GM12878 (cell line): ENCODE measurements around the gene ODAD2. TPM values are rescaled to one million over a fixed set of nuclear protein-coding genes. Genes with fewer than 3 reads are reported as not detected.

Experiments
- ATAC-seq: fragments of 200-7000 bp; cut with Tn5 transposase; 3 replicates; pipeline ENCODE4 v1.9.1; 2020; ENCODE audit warnings: mild to moderate bottlenecking, moderate library complexity
- BruUV-seq: library from RNA; stranded (reverse); fragments of 400-500 nt; replicated peaks from 2 replicates; lab custom pipeline; 2021; lab: Mats Ljungman, UMichigan
- CTCF ChIA-PET: fragments of 300-600 bp; sonication (Branson Sonifier 250); formaldehyde crosslinking; extraction: SDS; loops from one replicate; lab custom pipeline; 2021; ENCODE audit warnings: inconsistent platforms; lab: Yijun Ruan, JAX
- POLR2A ChIA-PET: fragments of 350-600 bp; formaldehyde crosslinking; extraction: SDS; loops from one replicate; lab custom pipeline; 2021; ENCODE audit warnings: inconsistent platforms; lab: Charles Lee
- RAD21 ChIA-PET: fragments of 300-600 bp; sonication (Branson Sonifier 250); formaldehyde crosslinking; loops from one replicate; lab custom pipeline; 2023; ENCODE audit warnings: antibody characterized with exemption; ENCODE audit not compliant: unreplicated experiment; lab: Charles Lee
- SMC1A ChIA-PET: fragments of 300-600 bp; sonication (Branson Sonifier 250); formaldehyde crosslinking; loops from one replicate; lab custom pipeline; 2023; ENCODE audit not compliant: unreplicated experiment, uncharacterized antibody; lab: Charles Lee
- DNase-seq: peaks from one replicate; pipeline ENCODE4 v3.0.0-alpha.2; 2011; ENCODE audit warnings: low read depth, low spot score
- FAIRE-seq: peaks from 3 replicates; lab custom pipeline; 2011; peaks lifted over from hg19 to GRCh38; lab: Jason Lieb, UNC
- H2AFZ ChIP-seq: 2 replicates; pipeline ENCODE4 v1.6.0; 2011; ENCODE audit warnings: low read depth, low read length, control low read depth; ENCODE audit not compliant: control insufficient read depth
- H3K27ac ChIP-seq: 2 replicates; pipeline ENCODE4 v1.5.1; 2011; ENCODE audit warnings: control low read depth; ENCODE audit not compliant: control insufficient read depth, insufficient read depth
- H3K27me3 ChIP-seq, 2 experiments: replicated peaks in 1 of 2; 2 replicates each; pipeline versions ENCODE4 v1.6.0 to v1.6.1; 2011; ENCODE audit warnings: low read length in 1 of 2; ENCODE audit not compliant: control insufficient read depth in 2 of 2, insufficient read depth in 2 of 2
- H3K36me3 ChIP-seq, 2 experiments: 2 replicates each; pipeline ENCODE4 v1.5.1; 2011; ENCODE audit warnings: low read length in 1 of 2; ENCODE audit not compliant: control insufficient read depth in 2 of 2, insufficient read depth in 2 of 2
- H3K4me1 ChIP-seq: 2 replicates; pipeline ENCODE4 v1.6.1; 2011; ENCODE audit warnings: mild to moderate bottlenecking, low read length, moderate library complexity, mixed read lengths; ENCODE audit not compliant: control insufficient read depth, insufficient read depth
- H3K4me2 ChIP-seq: 2 replicates; pipeline ENCODE4 v1.6.0; 2011; ENCODE audit warnings: control low read depth; ENCODE audit not compliant: control insufficient read depth, insufficient read depth
- H3K4me3 ChIP-seq: fragments of 200-600 bp; sonication (generic); 2 replicates; pipeline ENCODE4 v1.5.1; 2016
- H3K79me2 ChIP-seq: 2 replicates; pipeline ENCODE4 v1.6.0; 2011; ENCODE audit warnings: low read length; ENCODE audit not compliant: control insufficient read depth, insufficient read depth
- H3K9ac ChIP-seq: 2 replicates; pipeline ENCODE4 v1.8.0; 2011; ENCODE audit warnings: low read length, control low read depth, mixed read lengths; ENCODE audit not compliant: control insufficient read depth, insufficient read depth
- H3K9me3 ChIP-seq: replicated peaks from 3 replicates; pipeline ENCODE4 v1.5.1; 2011; ENCODE audit warnings: mild to moderate bottlenecking, low read length; ENCODE audit not compliant: control insufficient read depth, insufficient read depth
- H4K20me1 ChIP-seq: 2 replicates; pipeline ENCODE4 v1.6.0; 2011; ENCODE audit not compliant: control insufficient read depth, insufficient read depth
- BCL3 ChIP-seq: IDR thresholded peaks from 2 replicates; pipeline ENCODE4 v1.6.1; 2011; ENCODE audit warnings: borderline replicate concordance, low read depth, mild to moderate bottlenecking, moderate library complexity, low read length; ENCODE audit not compliant: insufficient read depth, poor library complexity, severe bottlenecking
- BMI1 ChIP-seq: fragments of 450-650 bp; IDR thresholded peaks from 2 replicates; pipeline ENCODE4 v1.6.1; 2016; ENCODE audit warnings: mild to moderate bottlenecking, moderate library complexity, borderline replicate concordance
- CHD4 ChIP-seq: fragments of 200-600 bp; sonication (generic); IDR thresholded peaks from 2 replicates; pipeline ENCODE4 v1.6.1; 2016; ENCODE audit warnings: mild to moderate bottlenecking
- EP300 ChIP-seq, 2 experiments: fragments of 150-350 bp in 1 of 2; IDR thresholded peaks; 2 replicates each; pipeline ENCODE4 v1.6.1; 2011 to 2012; ENCODE audit warnings: low read depth in 2 of 2, low read length in 2 of 2, borderline replicate concordance in 1 of 2, improper control_type of control experiment in 1 of 2, inconsistent platforms in 1 of 2; ENCODE audit not compliant: control insufficient read depth in 1 of 2
- ETV6 ChIP-seq, 2 experiments: fragments of 450-650 bp in 1 of 2; IDR thresholded peaks in 1 of 2; conservative IDR thresholded peaks in 1 of 2; 2 replicates each; pipeline ENCODE4 v1.6.1; 2014; ENCODE audit warnings: antibody characterized with exemption in 1 of 2, borderline replicate concordance in 1 of 2, low read depth in 1 of 2, mild to moderate bottlenecking in 1 of 2, moderate library complexity in 1 of 2
- FOS ChIP-seq: IDR thresholded peaks from 3 replicates; pipeline ENCODE4 v1.6.1; 2011; ENCODE audit warnings: borderline replicate concordance; ENCODE audit not compliant: insufficient read length; ENCODE audit errors: extremely low read depth
- FOXM1 ChIP-seq: IDR thresholded peaks from 2 replicates; pipeline ENCODE4 v1.6.1; 2012; ENCODE audit warnings: low read depth, mild to moderate bottlenecking, inconsistent platforms, low read length, moderate library complexity
- MAX ChIP-seq: IDR thresholded peaks from 2 replicates; pipeline ENCODE4 v1.6.1; 2012; ENCODE audit warnings: low read depth, low read length, improper control_type of control experiment
- MLLT1 ChIP-seq: fragments of 450-650 bp; IDR thresholded peaks from 2 replicates; pipeline ENCODE4 v1.6.1; 2016; ENCODE audit warnings: mild to moderate bottlenecking
- NBN ChIP-seq: fragments of 450-650 bp; IDR thresholded peaks from 2 replicates; pipeline ENCODE4 v1.6.1; 2016
- PAX8 ChIP-seq: fragments of 450-650 bp; IDR thresholded peaks from 2 replicates; pipeline ENCODE4 v1.6.1; 2017; ENCODE audit warnings: mild to moderate bottlenecking, moderate library complexity
- PBX3 ChIP-seq: IDR thresholded peaks from 2 replicates; pipeline ENCODE4 v1.6.1; 2011; ENCODE audit warnings: mild to moderate bottlenecking, low read depth, low read length, moderate library complexity; ENCODE audit not compliant: insufficient replicate concordance
- POLR2AphosphoS2 ChIP-seq: IDR thresholded peaks from 2 replicates; pipeline ENCODE4 v1.6.1; 2011; ENCODE audit warnings: low read depth, mild to moderate bottlenecking, low read length, improper control_type of control experiment, moderate library complexity
- SPI1 ChIP-seq: IDR thresholded peaks from 2 replicates; pipeline ENCODE4 v1.6.1; 2011; ENCODE audit warnings: low read depth, mild to moderate bottlenecking, low read length, moderate library complexity, borderline replicate concordance; ENCODE audit not compliant: insufficient read depth
- SREBF1 ChIP-seq: IDR thresholded peaks from 2 replicates; pipeline ENCODE4 v1.6.1; 2012; ENCODE audit warnings: mild to moderate bottlenecking, low read length
- TCF12 ChIP-seq: IDR thresholded peaks from 2 replicates; pipeline ENCODE4 v1.6.1; 2011; ENCODE audit warnings: low read depth, mild to moderate bottlenecking, low read length
- USF1 ChIP-seq: IDR thresholded peaks from 2 replicates; pipeline ENCODE4 v1.6.1; 2011; ENCODE audit warnings: borderline replicate concordance, low read depth, mild to moderate bottlenecking, moderate library complexity, mixed read lengths, low read length; ENCODE audit not compliant: insufficient read depth; ENCODE audit errors: extremely low read length
- ZNF24 ChIP-seq: fragments of 450-650 bp; IDR thresholded peaks from 2 replicates; pipeline ENCODE4 v1.6.1; 2017; ENCODE audit warnings: antibody characterized with exemption, mild to moderate bottlenecking
- WGBS: methylation state at CpG from one replicate; pipeline ENCODE4 v1.1.6; 2016; ENCODE audit warnings: low lambda C conversion rate; ENCODE audit not compliant: insufficient replicate concordance, insufficient coverage; ENCODE audit errors: missing lambda C conversion rate; 5-methylcytosine and 5-hydroxymethylcytosine counted together
- in situ Hi-C: fragments of 300-500 bp; cut with MboI; formaldehyde crosslinking; loops from 9 replicates; pipeline ENCODE4 v1.14.3; 2018; ENCODE audit warnings: mixed read lengths
- intact Hi-C: fragments of 100-400 bp; cut with micrococcal nuclease; formaldehyde crosslinking; loops from one replicate; pipeline ENCODE4 v1.14.2; 2022; ENCODE audit not compliant: unreplicated experiment
- polyA plus RNA-seq, 11 experiments: library from polyadenylated mRNA; depleted of rRNA in 4 of 11; unstranded in 6 of 11; stranded (reverse) in 5 of 11; fragments of >200 nt; fragmentation: Nextera tagmentation in 4 of 11; fragmentation: Illumina TruSeq in 1 of 11; extraction: Ambion mirVana in 4 of 11; extraction: Trizol in 1 of 11; gene quantifications; 1 replicate in 1 of 11; 2 replicates in 10 of 11; pipeline versions ENCODE4 v1.2.1 to v1.2.3, GENCODE V29; 2011 to 2016; ENCODE audit warnings: inconsistent platforms in 2 of 11, missing spikeins in 2 of 11, low read depth in 1 of 11
- total RNA-seq, 4 experiments: library from RNA; depleted of rRNA in 3 of 4; stranded (reverse); fragments of >200 nt in 3 of 4; fragmentation: Illumina TruSeq in 1 of 4; extraction: Trizol in 1 of 4; gene quantifications; 2 replicates each; pipeline versions ENCODE4 v1.2.1 to v1.2.3, GENCODE V29; 2013 to 2021

The ODAD2 gene
- total and polyA plus RNA-seq, 10 of the 15 experiments (the other 5 are each of a cell fraction or from before 2014, with no cell fraction given), result not detected

GRCh38 chr10:27838901-27839300 is 160.0 kb downstream of the ODAD2 start:
- no peak overlapping the region for H3K9ac ChIP-seq
- FAIRE-seq (no peak), DNase-seq (no peak), ATAC-seq (no peak)
- no peaks in the 10 kb centered on the region for H3K9me3 ChIP-seq
- intact Hi-C loops, result no loop called here
- TF ChIP-seq POLR2AphosphoS2, result no peak
- TF ChIP-seq EP300 (IDR thresholded peaks at IDR 0.05; ENCODE audit: borderline replicate concordance in 1 of 2, control insufficient read depth in 1 of 2, low read depth in 2 of 2, low read length in 2 of 2), result no peak
- TF ChIP-seq PAX8, result no peak
- TF ChIP-seq MLLT1, result no peak
- no peak for TF ChIP-seq BMI1
- no peak for TF ChIP-seq SREBF1
- TF ChIP-seq MAX, result no peak
- TF ChIP-seq TCF12, result no peak
- TF ChIP-seq PBX3, result no peak
- TF ChIP-seq ZNF24, result no peak
- TF ChIP-seq CHD4, result no peak
- no peak for TF ChIP-seq NBN
- no peak for TF ChIP-seq USF1
- TF ChIP-seq BCL3, result no peak
- TF ChIP-seq FOXM1, result no peak
- TF ChIP-seq ETV6 (conservative IDR thresholded peaks at IDR 0.05 in 1 of 2, IDR thresholded peaks at IDR 0.05 in 1 of 2; ENCODE audit: borderline replicate concordance in 1 of 2, low read depth in 1 of 2), result no peak
- TF ChIP-seq FOS, result no peak
- no peak for TF ChIP-seq SPI1
- in situ Hi-C loops, result no loop called here
- H3K27me3 ChIP-seq, result no peaks in the 10 kb centered on the region
- no peak overlapping the region for H3K4me2 ChIP-seq
- WGBS, result 40% methylated on average over 8 of the region's 8 CpGs
- H3K27ac ChIP-seq, result no peak overlapping the region
- H4K20me1 ChIP-seq, result no peaks in the 10 kb centered on the region; the same call in 1 of the 2 replicates
- H3K36me3 ChIP-seq, result no peaks in the 10 kb centered on the region
- RAD21 ChIA-PET, result no interaction called here
- H2AFZ ChIP-seq, result no peak overlapping the region
- no TSS peak for BruUV-seq
- no peaks in the 10 kb centered on the region for H3K4me1 ChIP-seq
- CTCF ChIA-PET, result interaction anchor here (0.6 kb wide), 1 partner anchor 153 kb away, joined by 3 read pairs; no protein-coding TSS in a partner anchor
- POLR2A ChIA-PET, result no interaction called here
- SMC1A ChIA-PET, result no interaction called here
- H3K4me3 ChIP-seq, result no peak overlapping the region
- H3K79me2 ChIP-seq, result no peaks in the 10 kb centered on the region
